Measurements from ENCODE around the gene NPTN.
"Not testable (repeated sequence)": the region's sequence is repeated elsewhere in the genome, so short reads cannot be mapped to it uniquely, and the experiment has no call there.

Gene NPTN

DNA sequence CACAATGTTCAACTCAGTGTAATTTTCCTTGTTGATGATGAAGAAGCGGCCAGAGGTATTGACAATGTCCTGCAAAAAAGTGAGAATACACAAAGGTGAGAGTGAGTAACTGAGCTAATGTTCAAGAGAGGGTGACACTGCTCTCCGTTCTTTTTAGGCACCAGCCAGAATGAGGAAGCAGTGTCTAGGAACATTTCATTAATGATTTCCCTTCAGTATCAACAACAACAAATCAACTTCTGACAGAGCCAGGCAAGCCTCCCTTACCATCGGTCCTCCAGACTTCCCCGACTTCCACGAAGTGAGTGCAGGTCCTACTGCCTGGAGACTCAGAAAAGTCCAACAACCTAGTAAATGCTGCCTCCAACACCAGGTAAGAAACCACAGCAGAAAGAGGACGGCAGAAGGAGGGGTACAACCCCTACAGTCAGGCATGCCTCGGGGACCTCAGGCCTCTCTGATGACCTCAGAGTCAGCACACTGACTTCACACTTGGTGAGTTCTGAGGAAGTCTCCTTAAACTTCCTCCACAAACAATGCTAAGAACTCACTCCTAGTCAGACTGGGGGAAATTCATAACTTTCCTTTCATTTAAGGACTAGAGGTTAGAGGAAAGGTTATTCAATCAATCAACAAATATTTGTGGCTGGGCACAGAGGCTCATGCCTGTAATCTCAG, 62.7 kb downstream of the NPTN start:
- DNase-seq: no peak

DNA sequence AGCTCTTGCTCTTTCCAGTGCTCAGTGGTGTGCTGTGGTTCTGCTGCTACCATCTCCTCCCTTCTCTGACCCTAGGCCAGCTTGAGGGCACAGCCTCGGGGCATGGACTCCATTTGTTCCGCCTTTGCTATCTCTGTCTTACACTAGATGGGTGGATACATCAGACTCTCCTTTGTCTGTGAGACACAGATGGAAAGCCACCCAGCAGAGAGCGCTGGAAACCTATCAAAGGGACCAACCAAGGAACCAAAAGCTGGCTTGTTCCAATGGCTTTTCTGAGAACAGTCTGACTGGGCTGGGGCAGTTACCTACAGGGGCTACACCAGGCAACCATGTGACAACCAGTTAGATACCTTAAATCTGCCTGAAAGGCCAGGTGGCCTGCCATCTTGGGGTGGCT, 63.8 kb downstream of the NPTN start:
- DNase-seq: no peak

DNA sequence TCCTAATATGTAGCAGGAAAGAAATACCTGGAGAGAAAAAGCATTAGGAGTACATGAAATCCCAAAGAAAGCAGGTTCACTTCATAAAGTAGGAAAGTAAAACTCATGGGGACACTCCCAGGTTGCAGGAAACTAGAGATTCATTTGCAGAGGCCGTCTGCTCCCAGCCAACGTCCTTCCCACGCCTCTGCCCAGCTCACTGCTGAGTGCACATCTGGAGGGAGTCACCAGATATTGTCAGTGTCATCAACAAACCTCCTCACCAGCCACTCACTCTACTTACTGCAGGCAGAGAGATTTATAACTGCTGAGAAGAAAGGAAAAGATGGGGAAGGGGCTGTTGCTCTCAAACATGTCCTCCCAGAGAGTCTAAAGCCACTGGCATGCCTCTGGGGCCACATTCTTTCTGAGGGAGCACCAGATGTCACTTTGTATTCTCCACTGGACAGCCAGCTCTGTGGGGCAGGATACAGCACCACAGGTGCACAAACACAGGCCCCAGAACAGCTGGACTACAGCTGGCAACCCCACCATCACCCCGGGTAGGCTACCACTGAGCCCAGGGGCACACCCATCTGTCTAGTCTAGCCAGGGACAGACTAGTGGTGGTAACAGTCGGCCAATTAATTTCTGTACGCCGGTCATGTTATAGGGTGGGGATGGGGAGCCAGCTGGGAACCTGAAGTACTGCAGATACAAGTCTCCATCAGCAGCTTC, 64.5 kb downstream of the NPTN start:
- no peak for DNase-seq

DNA sequence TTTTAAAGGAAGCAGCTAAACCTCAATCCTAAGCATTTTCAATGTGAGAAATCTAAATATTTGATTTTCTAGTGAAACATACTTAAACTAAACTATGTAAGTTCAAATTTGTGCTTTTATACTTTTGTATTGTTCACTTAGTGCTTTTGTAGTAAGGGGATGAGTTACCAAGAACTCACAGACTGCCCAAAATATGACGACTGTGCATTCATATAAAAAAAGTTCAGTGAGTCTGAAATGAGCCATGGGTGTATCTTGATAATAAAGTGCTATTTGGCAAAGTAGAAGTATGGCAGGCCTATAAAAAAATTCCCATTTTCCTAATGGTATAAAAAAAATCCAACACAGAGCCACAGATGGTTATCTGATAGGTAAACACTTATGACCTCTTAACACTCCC, 66.2 kb downstream of the NPTN start:
- no peak for DNase-seq

DNA sequence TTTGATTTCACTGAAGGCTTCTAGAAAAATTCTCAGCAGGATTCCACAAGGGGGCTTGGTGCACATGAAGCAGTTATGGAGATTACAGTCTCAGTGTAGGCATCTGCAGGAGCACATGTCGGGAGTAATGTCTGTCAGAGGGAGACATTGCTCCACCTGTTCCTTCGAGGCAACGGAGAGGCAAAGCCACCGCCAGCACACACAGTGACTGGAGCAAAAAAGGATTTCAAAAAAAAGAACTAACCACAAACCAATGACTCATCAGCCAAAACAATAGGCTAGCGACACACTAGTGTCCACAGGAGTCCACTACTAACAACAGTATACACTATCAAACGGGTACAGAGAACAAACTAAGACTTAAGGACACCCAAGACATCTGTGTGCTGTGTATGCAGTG, 68.9 kb downstream of the NPTN start:
- no peak for DNase-seq

DNA sequence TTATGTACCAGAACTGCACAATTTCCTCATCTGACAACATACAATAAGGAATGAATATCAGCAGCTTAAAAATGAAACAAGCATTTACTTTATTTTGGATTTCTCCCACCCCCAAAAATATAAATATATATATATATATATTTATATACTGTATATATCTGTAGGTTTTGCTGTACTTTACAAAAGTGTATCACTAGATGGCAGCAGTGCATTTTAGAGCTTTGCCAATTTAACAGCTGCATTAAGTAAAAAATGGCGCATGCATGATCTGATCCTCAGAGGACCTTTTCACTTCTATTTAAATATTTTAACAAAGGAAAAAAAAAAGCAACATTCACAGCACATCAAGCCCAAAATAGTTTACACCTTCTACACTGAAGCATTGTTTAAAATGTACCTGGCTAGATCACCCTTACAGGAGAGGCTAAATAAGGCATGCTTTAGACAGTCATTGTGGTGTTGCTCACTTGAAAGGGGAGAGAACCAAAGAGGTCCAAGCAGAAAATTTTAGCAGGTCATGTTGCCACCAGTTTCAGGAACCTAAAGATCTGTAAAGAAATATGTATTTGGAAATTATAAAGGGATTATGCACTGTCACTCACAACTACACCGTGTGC, 72.6 kb downstream of the NPTN start:
- peak; percentile 40 for DNase-seq

DNA sequence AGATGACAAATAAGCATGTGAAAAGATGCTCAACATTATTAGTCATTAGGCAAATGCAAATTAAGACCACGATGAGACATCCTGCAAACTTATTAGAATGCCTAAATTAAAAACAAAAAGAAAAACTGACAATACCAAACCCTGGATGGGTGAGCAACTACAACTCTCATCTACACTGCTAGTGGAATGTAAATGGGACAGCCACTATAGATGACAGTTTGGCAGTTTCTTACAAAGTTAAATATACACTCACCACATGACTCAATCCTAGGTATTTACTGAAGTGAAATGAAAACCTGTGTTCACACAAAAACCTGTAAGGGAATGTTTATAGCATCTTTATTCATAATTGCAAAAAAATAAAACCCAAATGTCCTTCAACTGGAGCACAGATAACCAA, 74.7 kb downstream of the NPTN start:
- DNase-seq: no peak

DNA sequence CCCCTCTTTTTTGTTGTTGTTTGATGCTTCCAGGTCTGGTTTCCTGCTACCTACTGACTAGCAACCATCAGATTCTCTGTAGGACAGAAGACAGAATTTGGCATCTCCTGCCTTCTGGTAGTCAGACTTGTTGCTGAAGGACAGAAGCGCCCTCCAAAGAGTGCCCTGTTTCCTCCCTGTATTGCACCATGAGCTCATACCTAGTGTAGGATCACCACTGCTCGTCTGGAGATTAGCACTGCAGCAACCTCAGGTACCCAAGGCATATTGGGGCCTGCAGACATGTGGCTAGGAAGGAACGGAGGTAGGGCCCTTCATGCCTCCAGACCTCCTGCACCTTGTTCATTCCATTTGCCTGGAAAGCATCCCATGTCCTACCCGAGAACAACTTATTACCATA, 78.1 kb downstream of the NPTN start:
- DNase-seq: no peak

DNA sequence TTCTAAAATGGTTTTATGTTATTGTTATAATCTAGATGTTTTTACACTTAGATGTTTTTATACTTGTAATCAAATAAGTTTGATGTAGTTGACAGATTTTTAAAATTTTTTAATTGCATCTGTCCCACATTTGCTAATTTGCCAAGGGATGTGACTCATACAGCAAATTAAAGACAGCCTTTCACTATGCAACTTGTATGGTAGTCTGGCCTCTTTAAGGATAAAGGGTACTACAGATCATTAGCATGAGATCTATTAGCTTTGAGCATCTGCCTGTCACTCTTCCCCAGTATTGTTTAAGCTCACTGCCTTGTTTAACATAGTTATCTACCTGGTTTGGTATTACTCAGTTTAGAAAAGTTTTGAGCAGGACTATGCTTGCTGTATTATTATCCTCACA, 83.0 kb downstream of the NPTN start:
- DNase-seq: no peak

DNA sequence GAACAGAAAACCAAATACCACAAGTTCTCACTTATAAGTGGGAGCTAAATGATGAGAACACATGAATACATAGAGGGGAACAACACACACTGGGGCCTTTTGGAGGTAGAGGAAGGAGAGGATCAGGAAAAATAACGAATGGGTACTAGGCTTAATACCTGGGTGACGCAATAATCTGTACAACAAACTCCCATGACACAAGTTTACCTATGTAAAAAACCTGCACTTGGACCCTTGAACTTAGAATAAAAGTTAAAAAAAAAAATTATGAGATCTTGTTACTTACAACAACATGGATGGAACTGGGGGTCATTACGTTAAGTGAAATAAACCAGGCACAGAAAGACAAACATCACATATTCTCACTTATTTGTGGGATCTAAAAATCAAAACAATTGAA, 84.3 kb downstream of the NPTN start:
- not testable (repeated sequence) for DNase-seq

DNA sequence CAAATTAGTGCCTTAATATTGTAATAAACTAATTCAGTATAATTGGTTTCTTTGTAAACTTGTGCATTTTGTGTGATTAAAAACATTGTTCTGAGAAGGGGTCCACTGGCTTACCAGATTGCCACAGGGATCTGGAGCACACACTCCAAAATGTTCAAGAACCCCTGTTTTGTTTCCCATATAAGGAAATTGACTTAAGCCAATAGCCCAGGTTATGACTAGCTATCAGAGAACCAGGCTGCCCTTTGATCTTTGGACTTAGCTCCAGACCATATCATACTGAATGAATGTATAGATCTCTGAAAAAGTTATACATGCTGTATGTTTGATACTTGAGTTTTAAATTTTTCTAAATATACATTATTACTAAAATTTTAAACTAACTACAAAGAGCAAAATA, 91.7 kb downstream of the NPTN start:
- no peak for DNase-seq

DNA sequence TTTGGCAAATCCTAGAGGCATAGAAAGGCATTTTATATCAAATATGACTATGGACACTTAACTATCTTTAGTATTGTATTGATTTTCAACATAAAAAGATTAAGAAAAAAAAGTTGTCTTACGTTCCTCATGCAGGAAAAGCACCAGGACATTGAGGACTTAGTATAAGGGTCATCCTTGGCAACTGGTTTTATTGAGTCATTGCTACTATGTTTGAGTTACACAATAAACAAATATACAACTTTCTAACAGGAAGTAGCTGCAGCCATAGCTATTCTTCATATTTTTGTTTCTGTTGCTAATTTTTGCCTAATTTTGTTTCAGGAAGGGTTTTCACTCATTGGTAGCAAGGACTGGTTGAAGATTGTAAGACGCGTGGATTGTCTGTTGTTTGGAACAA, 93.0 kb downstream of the NPTN start:
- DNase-seq: no peak

DNA sequence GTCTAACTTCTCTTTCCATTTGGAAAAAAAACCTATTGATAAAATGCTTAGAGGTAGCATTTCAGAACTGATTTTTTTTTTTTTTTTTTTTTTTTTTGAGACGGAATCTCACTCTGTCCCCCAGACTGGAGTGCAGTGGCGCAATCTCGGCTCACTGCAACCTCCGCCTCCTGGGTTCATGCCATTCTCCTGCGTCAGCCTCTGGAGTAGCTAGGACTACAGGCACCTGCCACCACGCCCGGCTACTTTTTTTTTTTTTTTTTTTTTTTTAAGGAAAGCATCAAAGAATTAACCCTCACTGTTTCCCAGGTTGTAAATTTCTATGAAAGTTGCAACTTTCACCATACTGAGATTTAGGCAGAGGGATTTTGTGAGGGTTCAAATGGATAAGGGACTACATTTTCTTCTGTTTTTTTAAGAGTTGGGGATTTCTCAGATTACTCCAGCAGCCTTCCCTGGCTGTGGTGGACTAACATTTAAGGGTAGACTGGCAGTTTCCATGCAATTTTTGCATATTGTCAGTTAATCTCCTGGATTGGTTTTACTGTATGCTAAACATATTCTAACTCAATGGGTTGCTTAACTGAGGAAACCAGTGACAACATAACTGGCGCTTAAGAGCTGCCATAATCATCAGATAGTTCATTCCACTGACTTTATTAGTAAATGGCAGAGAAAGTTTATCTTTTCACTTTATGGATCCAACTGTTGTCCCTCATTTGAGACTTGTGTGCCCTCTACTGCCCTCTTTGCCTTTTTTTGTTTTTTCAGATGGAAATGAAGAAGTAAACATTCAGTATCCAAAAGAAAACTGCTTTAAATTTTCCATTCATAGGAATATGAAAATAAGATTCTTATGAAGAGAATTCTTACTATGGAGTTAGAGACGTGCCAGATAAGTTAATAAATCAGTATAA, 93.7 kb downstream of the NPTN start:
- no peak for DNase-seq

DNA sequence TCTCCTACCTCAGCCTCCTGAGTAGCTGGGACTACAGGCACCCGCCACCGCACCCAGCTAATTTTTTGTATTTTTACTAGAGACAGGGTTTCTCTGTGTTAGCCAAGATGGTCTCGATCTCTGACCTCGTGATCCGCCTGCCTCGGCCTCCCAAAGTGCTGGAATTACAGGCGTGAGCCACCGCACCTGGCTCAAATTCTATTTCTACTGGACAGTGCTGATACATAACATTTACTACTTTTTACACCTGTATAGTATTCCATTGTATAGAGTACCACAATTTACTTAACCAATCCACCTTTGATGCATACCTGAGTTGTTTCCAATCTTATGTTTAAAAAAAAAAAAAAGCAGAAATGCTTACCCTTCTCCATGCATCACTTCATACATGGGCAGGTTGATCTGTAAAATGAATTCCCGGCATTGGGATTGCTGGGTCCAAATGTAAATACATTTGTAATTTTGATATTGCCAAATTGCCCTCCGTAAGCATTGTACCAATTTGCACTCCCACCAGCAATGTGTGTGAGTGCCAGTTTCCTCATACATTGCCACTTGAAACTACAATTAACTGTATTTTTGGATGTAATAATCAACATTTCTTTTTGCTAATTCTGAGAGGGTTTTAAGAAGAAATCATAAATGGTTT, 94.5 kb downstream of the NPTN start:
- no peak for DNase-seq

DNA sequence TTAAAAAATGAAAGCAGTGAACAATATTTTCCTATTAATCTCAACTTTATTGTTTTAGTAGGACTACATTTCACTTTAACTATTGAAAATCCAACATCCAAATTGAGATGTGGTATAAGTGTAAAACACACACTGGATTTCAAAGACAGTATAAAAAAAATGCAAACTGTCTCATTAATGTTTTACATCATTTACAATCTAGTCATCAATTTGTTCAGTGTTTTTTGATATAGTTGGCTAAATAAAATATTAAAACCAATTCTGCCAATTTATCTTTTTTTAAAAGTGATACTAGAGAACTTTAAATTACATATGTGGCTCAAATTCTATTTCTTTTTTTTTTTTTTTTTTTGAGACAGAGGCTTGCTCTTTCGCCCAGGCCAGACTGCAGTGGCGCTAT, 95.1 kb downstream of the NPTN start:
- DNase-seq: no peak

DNA sequence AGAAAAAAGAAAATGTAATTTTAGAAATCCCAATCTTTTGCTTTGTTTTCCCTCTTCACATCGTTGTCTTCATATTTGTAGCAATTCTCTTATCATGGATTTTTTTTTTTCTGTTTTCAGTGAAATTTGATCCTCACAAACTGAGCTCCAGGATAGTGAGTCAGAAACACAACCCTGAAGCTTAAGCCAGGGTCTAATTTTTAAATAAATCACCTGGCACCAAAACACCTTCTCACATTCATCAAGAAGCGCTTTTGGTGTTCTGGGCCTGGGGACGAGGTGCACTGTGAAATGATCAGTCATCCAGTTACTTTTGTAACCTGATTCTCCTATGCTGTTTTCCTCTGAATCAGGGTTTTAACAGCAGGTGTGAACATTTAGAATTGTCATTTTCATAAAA, 102.5 kb downstream of the NPTN start:
- DNase-seq: no peak

DNA sequence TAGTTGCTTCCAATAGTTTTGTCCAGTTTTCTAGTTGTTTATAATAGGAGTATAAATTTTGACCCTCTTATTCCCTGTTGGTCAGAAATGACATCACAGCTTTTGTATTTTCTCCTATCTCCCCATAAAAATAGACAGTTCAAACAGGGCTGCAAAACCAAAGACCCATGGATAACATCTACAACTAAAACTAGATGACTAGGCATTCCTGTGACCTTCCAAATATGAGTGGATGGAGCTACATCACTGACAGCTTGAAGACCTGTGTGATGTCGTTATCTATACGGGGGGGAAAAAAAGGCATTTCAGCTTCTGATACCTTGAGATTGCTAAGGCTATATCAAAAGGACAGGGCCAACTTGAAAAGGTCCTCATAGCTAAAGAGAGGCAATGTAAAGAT, 105.6 kb downstream of the NPTN start:
- no peak for DNase-seq

DNA sequence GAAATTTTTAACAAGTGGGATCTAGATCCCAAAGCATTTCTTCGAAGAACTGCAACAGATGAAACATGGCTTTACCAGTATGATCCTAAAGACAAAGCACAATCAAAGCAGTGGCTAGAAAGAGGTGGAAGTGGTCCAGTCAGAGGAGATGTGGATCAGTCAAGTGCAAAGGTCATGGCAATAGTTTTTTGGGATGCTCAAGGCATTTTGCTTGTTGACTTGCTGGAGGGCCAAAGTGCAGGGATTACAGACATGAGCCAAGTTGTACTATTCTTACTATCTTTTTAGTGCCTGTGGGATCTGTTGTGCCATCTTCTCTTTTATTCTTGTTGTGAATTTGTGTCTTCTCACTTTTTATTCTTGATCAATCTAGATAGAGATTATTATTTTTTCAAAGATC, 108.3 kb downstream of the NPTN start:
- no peak for DNase-seq

DNA sequence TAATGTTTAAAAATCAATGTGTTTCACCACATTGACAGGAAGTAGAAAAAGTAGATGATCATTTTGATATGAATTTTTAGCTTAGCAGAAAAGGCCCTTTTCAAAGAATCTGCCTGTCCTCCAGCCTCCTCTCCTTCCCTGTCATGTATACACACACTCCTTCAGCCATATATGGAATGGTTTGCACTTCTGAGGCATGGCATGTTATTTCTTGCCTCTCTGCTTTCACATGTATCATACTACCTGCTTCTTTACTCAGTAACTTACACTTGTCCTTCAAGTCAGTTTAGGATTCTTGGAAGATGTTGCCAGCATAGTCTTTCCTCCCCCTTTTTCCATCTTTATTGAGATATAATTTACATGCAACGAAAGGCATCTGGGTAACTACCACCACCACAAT, 111.2 kb downstream of the NPTN start:
- no peak for DNase-seq

DNA sequence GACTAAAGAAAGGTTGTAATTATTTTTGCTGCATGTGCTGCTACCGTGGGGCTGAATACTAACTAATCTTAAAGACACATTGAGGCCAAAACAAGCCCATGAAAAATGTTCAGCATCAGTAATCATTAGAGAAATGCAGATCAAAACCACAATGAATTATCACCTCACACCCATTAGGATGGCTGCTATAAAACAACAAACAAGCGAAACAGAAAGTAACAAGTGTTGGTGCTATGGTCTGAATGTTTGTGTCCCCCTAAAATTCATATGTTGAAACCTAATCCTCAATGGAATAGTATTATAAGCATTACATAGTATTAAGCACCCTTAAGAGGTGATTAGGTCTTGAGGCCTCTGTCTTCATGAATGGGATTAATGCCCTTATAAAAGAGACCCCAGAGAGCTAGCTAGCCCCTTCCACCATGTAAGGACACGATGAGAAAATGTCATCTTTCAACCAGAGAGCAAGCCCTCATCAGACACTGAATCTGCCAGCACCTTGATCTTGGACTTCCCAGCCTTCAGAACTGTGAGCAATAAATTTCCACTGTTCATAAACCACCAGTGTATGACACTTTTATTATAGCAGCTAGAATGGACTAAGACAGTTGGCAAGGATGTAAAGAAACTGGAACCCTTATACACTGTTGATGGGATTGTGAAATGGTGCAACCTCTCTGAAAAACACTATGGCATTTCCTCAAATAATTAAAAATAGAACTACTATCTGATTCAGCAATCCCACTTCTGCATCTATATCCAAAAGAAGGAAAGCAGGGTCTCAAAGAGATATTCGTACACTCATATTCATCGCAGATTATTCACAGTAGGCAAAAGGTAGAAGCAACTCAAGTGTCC, 114.1 kb downstream of the NPTN start:
- DNase-seq: no peak

DNA sequence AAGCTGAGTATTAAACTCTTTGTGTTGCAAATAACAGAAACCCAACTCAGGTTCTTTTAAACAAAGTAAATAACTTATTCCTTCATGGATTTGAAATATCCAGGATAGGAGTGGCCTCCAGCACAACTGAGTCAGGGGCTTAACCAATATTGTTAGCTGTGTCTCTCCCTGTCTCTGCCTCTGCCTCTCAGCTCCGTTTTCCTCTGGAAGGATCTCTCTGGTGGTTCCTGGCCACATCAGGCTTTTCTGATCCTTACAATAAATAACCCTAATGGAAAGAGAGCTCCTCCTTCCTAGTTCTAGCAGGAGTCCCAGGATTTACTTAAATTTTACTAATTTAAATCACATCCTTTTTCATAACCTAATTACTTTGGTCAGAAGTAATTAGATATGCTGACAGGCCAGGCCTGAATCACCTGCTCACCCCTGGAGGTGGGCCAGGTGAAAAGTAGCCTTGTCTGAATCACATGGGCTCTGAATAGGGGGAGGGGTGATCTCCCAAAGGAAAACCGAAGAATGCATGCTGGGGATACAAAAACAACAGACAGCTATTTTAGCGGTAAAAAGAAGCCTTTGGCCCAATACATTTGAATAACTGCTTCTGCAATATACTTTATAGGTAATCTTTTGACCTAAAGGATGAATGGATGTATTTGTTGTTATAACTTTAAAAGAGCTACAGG, 114.9 kb downstream of the NPTN start:
- DNase-seq: no peak

Measured in amniotic stem cell (primary cell).